ENCODE data around the gene FAM107B. TPM values are rescaled to one million over a fixed set of nuclear protein-coding genes. Genes with fewer than 3 reads are reported as not detected.

The FAM107B gene
- 7.2 and 9.6 TPM in 2 replicates for total RNA-seq

GRCh38 chr10:14774797-14775196, at the start of gene FAM107B:
Gene FAM107B (minus strand): TSS chr10:14774897. CDS start chr10:14774663, 234 bp downstream.

Other genes with a start within 250 kb of the FAM107B start
- 0.86 and 3.0 TPM in 2 replicates for gene CDNF, start 63.1 kb upstream of the FAM107B start, total RNA-seq
- gene HSPA14, start 63.4 kb upstream of the FAM107B start, total RNA-seq = 11.2 and 12.1 TPM in 2 replicates
- 6.3 and 8.2 TPM in 2 replicates for gene MSANTD7, start 63.4 kb upstream of the FAM107B start, total RNA-seq
- 9.6 and 14.4 TPM in 2 replicates for gene SUV39H2, start 104.0 kb upstream of the FAM107B start, total RNA-seq
- gene DCLRE1C, start 179.2 kb upstream of the FAM107B start, total RNA-seq = 5.5 and 5.8 TPM in 2 replicates
- not detected in 2 replicates for gene MEIG1, start 184.5 kb upstream of the FAM107B start, total RNA-seq

Data from myometrial cell (primary cell).